K562 (cell line): ENCODE data around the gene UGT1A10. TPM values are rescaled to one million over a fixed set of nuclear protein-coding genes. Genes with fewer than 3 reads are reported as not detected.

ENCODE experiments used
- ATAC-seq: fragments of 200-7000 bp; cut with Tn5 transposase; 3 replicates; pipeline ENCODE4 v1.9.1; 2020; ENCODE audit warnings: moderate library complexity
- BruUV-seq: library from RNA; stranded (reverse); fragments of 400-500 nt; replicated peaks from 2 replicates; lab custom pipeline; 2021; lab: Mats Ljungman, UMichigan
- CTCF ChIA-PET: fragments of 300-600 bp; formaldehyde crosslinking; extraction: SDS; loops from one replicate; lab custom pipeline; 2021; ENCODE audit warnings: low intra/inter-chr PET ratio; lab: Yijun Ruan, JAX
- POLR2A ChIA-PET: fragments of 300-600, 350-650 bp; sonication (Branson Sonifier 250); formaldehyde crosslinking; extraction: SDS; loops from one replicate; lab custom pipeline; 2021; ENCODE audit warnings: antibody characterized with exemption, inconsistent platforms; lab: Yijun Ruan, JAX
- DNase-seq, 4 experiments: peaks; one replicate each; pipeline versions ENCODE4 v3.0.0 to v3.0.0-alpha.2; 2011 to 2018; ENCODE audit warnings: low spot score in 3 of 4, mixed read lengths in 3 of 4; ENCODE audit errors: extremely low read depth in 1 of 4
- FAIRE-seq: peaks from 2 replicates; lab custom pipeline; 2011; peaks lifted over from hg19 to GRCh38; lab: Jason Lieb, UNC
- H2AFZ ChIP-seq: 2 replicates; pipeline ENCODE4 v1.6.0; 2011; ENCODE audit warnings: low read depth, low read length, control low read depth, inconsistent platforms
- H3K27ac ChIP-seq: fragments of 200-600 bp; 3 replicates; pipeline ENCODE4 v1.8.0; 2011; ENCODE audit warnings: low read depth, mild to moderate bottlenecking, control low read depth, inconsistent platforms, low read length, moderate library complexity, mixed read lengths; ENCODE audit errors: extremely low read depth
- H3K27me3 ChIP-seq, 2 experiments: fragments of 300-600 bp in 1 of 2; 2 replicates in 1 of 2; 3 replicates in 1 of 2; pipeline versions ENCODE4 v1.6.0 to v1.8.0; 2011; ENCODE audit warnings: inconsistent platforms in 2 of 2, low read length in 2 of 2, mild to moderate bottlenecking in 1 of 2, mixed read lengths in 1 of 2, moderate library complexity in 1 of 2; ENCODE audit not compliant: control insufficient read depth in 2 of 2, insufficient read depth in 2 of 2
- H3K36me3 ChIP-seq: fragments of 300-600 bp; 3 replicates; pipeline ENCODE4 v1.8.0; 2011; ENCODE audit warnings: mild to moderate bottlenecking, low read length, inconsistent platforms; ENCODE audit not compliant: control insufficient read depth, insufficient read depth
- H3K4me1 ChIP-seq, 2 experiments: fragments of 200-600 bp in 1 of 2; replicated peaks in 1 of 2; 2 replicates in 1 of 2; 3 replicates in 1 of 2; pipeline versions ENCODE4 v1.5.1 to v1.8.0; 2011; ENCODE audit warnings: inconsistent platforms in 2 of 2, low read length in 2 of 2, mild to moderate bottlenecking in 1 of 2, mixed read lengths in 1 of 2, moderate library complexity in 1 of 2; ENCODE audit not compliant: control insufficient read depth in 2 of 2, insufficient read depth in 2 of 2
- H3K4me2 ChIP-seq: 2 replicates; pipeline ENCODE4 v1.6.1; 2011; ENCODE audit warnings: low read length, control low read depth, inconsistent platforms, mixed read lengths; ENCODE audit not compliant: insufficient read depth
- H3K4me3 ChIP-seq: fragments of 200-600 bp; sonication (generic), shearing (Covaris generic); 2 replicates; pipeline ENCODE4 v1.5.1; 2016; ENCODE audit warnings: control low read depth, inconsistent platforms
- H3K79me2 ChIP-seq: fragments of 200-600 bp; 3 replicates; pipeline ENCODE4 v1.8.0; 2011; ENCODE audit warnings: low read length, inconsistent platforms; ENCODE audit not compliant: control insufficient read depth, insufficient read depth
- H3K9ac ChIP-seq, 2 experiments: 2 replicates each; pipeline versions ENCODE4 v1.6.0 to v1.6.1; 2011; ENCODE audit warnings: low read depth in 2 of 2, low read length in 2 of 2, control low read depth in 1 of 2, inconsistent platforms in 1 of 2, mild to moderate bottlenecking in 1 of 2, mixed read lengths in 1 of 2; ENCODE audit not compliant: insufficient read depth in 1 of 2
- H3K9me1 ChIP-seq: one replicate; pipeline ENCODE4 v1.6.0; 2011; ENCODE audit warnings: inconsistent platforms, mild to moderate bottlenecking, low read length, moderate library complexity; ENCODE audit not compliant: control insufficient read depth, insufficient read depth
- H3K9me3 ChIP-seq: replicated peaks from 2 replicates; pipeline ENCODE4 v1.5.1; 2011; ENCODE audit warnings: low read depth, low read length, inconsistent platforms; ENCODE audit not compliant: control insufficient read depth, insufficient read depth
- H4K20me1 ChIP-seq: replicated peaks from 2 replicates; pipeline ENCODE4 v1.6.1; 2011; ENCODE audit warnings: low read length, inconsistent platforms, mixed read lengths; ENCODE audit not compliant: control insufficient read depth, insufficient read depth
- EHMT2 ChIP-seq: fragments of 450-650 bp; IDR thresholded peaks from 2 replicates; pipeline ENCODE4 v1.6.1; 2018; ENCODE audit warnings: antibody characterized with exemption
- L3MBTL2 ChIP-seq: fragments of 450-650 bp; IDR thresholded peaks from 2 replicates; pipeline ENCODE4 v1.6.1; 2016; ENCODE audit warnings: mild to moderate bottlenecking, moderate library complexity
- MYNN ChIP-seq, 2 experiments: sonication (generic); formaldehyde crosslinking in 1 of 2; IDR thresholded peaks; 2 replicates each; pipeline versions ENCODE4 v1.5.0 to v1.6.1; 2016 to 2020; ENCODE audit warnings: antibody characterized with exemption in 1 of 2, missing genetic modification reagents in 1 of 2
- NFIX ChIP-seq: fragments of 250-450 bp; sonication (Bioruptor Pico); IDR thresholded peaks from 2 replicates; pipeline ENCODE4 v1.4.0; 2020; ENCODE audit warnings: low read depth, mild to moderate bottlenecking, moderate library complexity
- TAF15 ChIP-seq: fragments of 200-400 bp; formaldehyde crosslinking; IDR thresholded peaks from 2 replicates; pipeline ENCODE4 v1.6.1; 2017; ENCODE audit warnings: mild to moderate bottlenecking, low read depth, low read length, moderate library complexity
- ZBTB17 ChIP-seq: fragments of 450-650 bp; formaldehyde crosslinking; IDR thresholded peaks from 2 replicates; pipeline ENCODE4 v1.4.0; 2020; ENCODE audit warnings: mild to moderate bottlenecking
- ZFP1 ChIP-seq: fragments of 450-650 bp; formaldehyde crosslinking; IDR thresholded peaks from 2 replicates; pipeline ENCODE4 v1.4.0; 2020; ENCODE audit warnings: mild to moderate bottlenecking, mixed read lengths
- ZNF143 ChIP-seq: sonication (generic); formaldehyde crosslinking; IDR thresholded peaks from 2 replicates; pipeline ENCODE4 v1.9.0; 2022; ENCODE audit warnings: mild to moderate bottlenecking, missing genetic modification reagents
- ZNF311 ChIP-seq: fragments of 250-450 bp; sonication (Bioruptor Pico); IDR thresholded peaks from 2 replicates; pipeline ENCODE4 v1.4.0; 2020; ENCODE audit warnings: mild to moderate bottlenecking, moderate library complexity
- ZNF583 ChIP-seq: fragments of 250-450 bp; sonication (Bioruptor Pico); IDR thresholded peaks from 2 replicates; pipeline ENCODE4 v1.4.0; 2020
- WGBS: fragments of 100-300 bp; shearing (Covaris generic); methylation state at CpG from one replicate; pipeline ENCODE4 v1.1.6; 2016; ENCODE audit warnings: low coverage, mixed read lengths; ENCODE audit not compliant: insufficient coverage; ENCODE audit errors: missing lambda C conversion rate; 5-methylcytosine and 5-hydroxymethylcytosine counted together
- in situ Hi-C: fragments of 300-500 bp; cut with MboI; formaldehyde crosslinking; loops from 4 replicates; pipeline ENCODE4 v1.15.0; 2018; ENCODE audit warnings: inconsistent platforms, mixed read lengths
- intact Hi-C: fragments of 100-400 bp; cut with micrococcal nuclease; formaldehyde crosslinking; loops from 2 replicates; pipeline ENCODE4 v1.14.2; 2022
- polyA plus RNA-seq, 8 experiments: library from polyadenylated mRNA; depleted of rRNA in 4 of 8; stranded (reverse) in 5 of 8; unstranded in 3 of 8; fragments of >200 nt; fragmentation: Nextera tagmentation in 2 of 8; fragmentation: Illumina TruSeq in 1 of 8; extraction: Ambion mirVana in 2 of 8; extraction: Trizol in 1 of 8; gene quantifications; 2 replicates each; pipeline versions ENCODE4 v1.2.1 to v1.2.3, GENCODE V29; 2011 to 2014; ENCODE audit warnings: inconsistent platforms in 1 of 8, missing spikeins in 1 of 8
- total RNA-seq, 7 experiments: library from RNA; depleted of rRNA in 6 of 7; stranded (reverse); fragments of >200 nt in 6 of 7; fragmentation: Illumina TruSeq in 2 of 7; extraction: Trizol in 2 of 7; gene quantifications; 2 replicates each; pipeline versions ENCODE4 v1.2.1 to v1.2.3, GENCODE V29; 2011 to 2021; ENCODE audit warnings: low replicate concordance in 1 of 7
- TF ChIP-seq, protein P1 (sequence below): fragments of 250-450 bp; sonication (Bioruptor Pico); IDR thresholded peaks from 2 replicates; pipeline ENCODE4 v1.9.0; 2021; ENCODE audit warnings: mild to moderate bottlenecking, inconsistent platforms

UGT1A10 gene
- total and polyA plus RNA-seq, 9 of the 15 experiments (the other 6 are each of a cell fraction or from before 2014, with no cell fraction given) = not detected

DNA sequence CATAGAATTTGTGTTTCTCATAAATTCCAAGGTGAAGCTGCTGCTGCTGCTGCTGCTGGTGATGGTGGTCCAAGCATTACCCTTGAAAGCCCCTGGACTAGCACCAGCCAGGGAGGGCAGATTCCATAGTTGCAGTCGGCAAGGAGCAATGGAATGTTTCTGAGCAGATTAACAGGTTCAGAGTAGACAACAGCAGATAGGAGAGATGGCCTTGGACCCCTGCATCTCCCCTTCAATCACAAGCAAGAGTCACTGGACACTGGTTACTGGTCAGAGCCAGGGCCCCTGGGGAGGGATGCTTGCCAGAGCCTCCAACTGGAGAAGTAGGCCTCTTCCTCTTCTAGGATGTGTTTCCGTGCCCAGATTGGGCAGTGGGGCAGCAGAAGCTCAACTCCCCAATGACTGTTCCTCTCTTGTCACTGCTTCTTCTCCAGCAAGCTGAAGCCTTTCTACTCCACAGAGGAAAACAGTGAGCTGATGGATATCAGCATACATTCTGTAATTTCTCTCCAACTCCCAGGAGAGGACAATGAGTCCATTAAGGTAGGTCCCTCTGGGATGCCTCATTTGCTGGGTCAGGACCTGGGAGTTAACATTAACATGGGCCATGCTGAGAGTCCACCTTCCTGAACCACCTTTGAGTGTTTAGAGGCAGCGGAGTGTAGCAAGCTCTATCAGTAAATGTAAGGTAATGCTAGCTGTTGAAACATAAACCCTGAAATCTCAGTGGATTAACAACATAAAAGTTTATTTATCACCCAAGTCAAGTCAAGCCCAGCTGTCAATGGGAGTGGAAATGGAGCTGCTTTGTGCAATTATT, 177.2 kb downstream of the UGT1A10 start:
- Histone ChIP-seq H3K4me1 (no peaks in the 10 kb centered on the region; a peak in 1 of 5 replicates), H3K9ac (no peak overlapping the region), H3K4me2 (no peak overlapping the region), H4K20me1 (no peaks in the 10 kb centered on the region), H3K36me3 (no peaks in the 10 kb centered on the region), H3K9me3 (no peaks in the 10 kb centered on the region), H3K9me1 (no peaks in the 10 kb centered on the region), H3K79me2 (no peaks in the 10 kb centered on the region), H3K27ac (no peak overlapping the region), H3K4me3 (no peak overlapping the region), H2AFZ (no peak overlapping the region), H3K27me3 (peaks cover 2 to 28% of the 10 kb centered on the region in 2 experiments; a peak in 3 of 5 replicates)
- TF ChIP-seq ZFP1 (no peak), L3MBTL2 (no peak), NFIX (CRISPR knock-in tag) (no peak), ZNF143 (no peak), TAF15 (no peak), EHMT2 (no peak), MYNN (IDR thresholded peaks at IDR 0.05) (no peak), MYNN (CRISPR knock-in tag; IDR thresholded peaks at IDR 0.05) (no peak), ZBTB17 (CRISPR knock-in tag) (no peak), ZNF311 (CRISPR knock-in tag) (no peak), ZNF583 (no peak)
- TF ChIP-seq, protein P1, sequence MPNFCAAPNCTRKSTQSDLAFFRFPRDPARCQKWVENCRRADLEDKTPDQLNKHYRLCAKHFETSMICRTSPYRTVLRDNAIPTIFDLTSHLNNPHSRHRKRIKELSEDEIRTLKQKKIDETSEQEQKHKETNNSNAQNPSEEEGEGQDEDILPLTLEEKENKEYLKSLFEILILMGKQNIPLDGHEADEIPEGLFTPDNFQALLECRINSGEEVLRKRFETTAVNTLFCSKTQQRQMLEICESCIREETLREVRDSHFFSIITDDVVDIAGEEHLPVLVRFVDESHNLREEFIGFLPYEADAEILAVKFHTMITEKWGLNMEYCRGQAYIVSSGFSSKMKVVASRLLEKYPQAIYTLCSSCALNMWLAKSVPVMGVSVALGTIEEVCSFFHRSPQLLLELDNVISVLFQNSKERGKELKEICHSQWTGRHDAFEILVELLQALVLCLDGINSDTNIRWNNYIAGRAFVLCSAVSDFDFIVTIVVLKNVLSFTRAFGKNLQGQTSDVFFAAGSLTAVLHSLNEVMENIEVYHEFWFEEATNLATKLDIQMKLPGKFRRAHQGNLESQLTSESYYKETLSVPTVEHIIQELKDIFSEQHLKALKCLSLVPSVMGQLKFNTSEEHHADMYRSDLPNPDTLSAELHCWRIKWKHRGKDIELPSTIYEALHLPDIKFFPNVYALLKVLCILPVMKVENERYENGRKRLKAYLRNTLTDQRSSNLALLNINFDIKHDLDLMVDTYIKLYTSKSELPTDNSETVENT (CRISPR knock-in tag) = no peak
- 4% methylated on average over 3 of the region's 3 CpGs for whole genome bisulfite sequencing
- ChIA-PET POLR2A (interaction anchor here (0.6 to 0.8 kb wide), 2 partner anchors 10 to 167 kb away, joined by 3 to 4 read pairs; no protein-coding TSS in a partner anchor), CTCF (no interaction called here)
- no TSS peak for BruUV-seq
- ATAC-seq (no peak), DNase-seq (no peak), FAIRE-seq (no peak)
- intact Hi-C loops = no loop called here
- in situ Hi-C loops = no loop called here
